ENCODE data around the gene UNC50. TPM values are rescaled to one million over a fixed set of nuclear protein-coding genes. Genes with fewer than 3 reads are reported as not detected.

UNC50 gene
- total RNA-seq, 1 donor from 2014 or later, result 18.3 TPM

- DNase-seq (ENCODE audit: low spot score), result no peak
- no peak for ATAC-seq
Measured at GRCh38 chr2:98607104-98607503, 1.3 kb upstream of the UNC50 start.

- ATAC-seq, result peak; percentile 62
- DNase-seq (ENCODE audit: low spot score), result no peak
Measured at GRCh38 chr2:98607741-98608115, 661 bp upstream of the UNC50 start.

GRCh38 chr2:98608962-98609604, 694 bp downstream of the UNC50 start:
- ATAC-seq (peak; percentile 18), DNase-seq (ENCODE audit: low spot score) (no peak)

- no peak for DNase-seq (ENCODE audit: low spot score)
- ATAC-seq, result no peak
Measured at GRCh38 chr2:98614024-98614739, 5.8 kb downstream of the UNC50 start.

GRCh38 chr2:98615481-98615880, 7.1 kb downstream of the UNC50 start:
- ATAC-seq (no peak), DNase-seq (ENCODE audit: low spot score) (no peak)

- DNase-seq (ENCODE audit: low spot score) (no peak), ATAC-seq (no peak)
Measured at GRCh38 chr2:98617149-98617548, 8.8 kb downstream of the UNC50 start.

- DNase-seq (ENCODE audit: low spot score) (peak; percentile 75), ATAC-seq (peak; percentile 97)
Measured at GRCh38 chr2:98623657-98624056, 15.3 kb downstream of the UNC50 start.

- DNase-seq (ENCODE audit: low spot score) (no peak), ATAC-seq (no peak)
Measured at GRCh38 chr2:98632351-98632750, 24.0 kb downstream of the UNC50 start.

- ATAC-seq, result no peak
Measured at GRCh38 chr2:98634406-98635092, 26.2 kb downstream of the UNC50 start.

GRCh38 chr2:98637401-98638147, 29.2 kb downstream of the UNC50 start:
- ATAC-seq (no peak), DNase-seq (ENCODE audit: low spot score) (no peak)

More at GRCh38 chr2:98634406-98635092, 26.2 kb downstream of the UNC50 start:
- no peak for DNase-seq (ENCODE audit: low spot score)

- no peak for DNase-seq (ENCODE audit: low spot score)
- no peak for ATAC-seq
Measured at GRCh38 chr2:98643496-98644100, 35.2 kb downstream of the UNC50 start.

- no peak for DNase-seq (ENCODE audit: low spot score)
- ATAC-seq, result no peak
Measured at GRCh38 chr2:98647636-98648035, 39.2 kb downstream of the UNC50 start.

GRCh38 chr2:98648451-98648850, 40.1 kb downstream of the UNC50 start:
- ATAC-seq (no peak), DNase-seq (ENCODE audit: low spot score) (no peak)

GRCh38 chr2:98649135-98649991, 41.0 kb downstream of the UNC50 start:
- DNase-seq (ENCODE audit: low spot score) (peak; percentile 81), ATAC-seq (peak; percentile 100)

- ATAC-seq (no peak), DNase-seq (ENCODE audit: low spot score) (no peak)
Measured at GRCh38 chr2:98649992-98650375, 41.6 kb downstream of the UNC50 start.

GRCh38 chr2:98650998-98651397, 42.6 kb downstream of the UNC50 start:
- DNase-seq (ENCODE audit: low spot score) (no peak), ATAC-seq (no peak)

- DNase-seq (ENCODE audit: low spot score), result no peak
- no peak for ATAC-seq
Measured at GRCh38 chr2:98654699-98655495, 46.5 kb downstream of the UNC50 start.

GRCh38 chr2:98656800-98657199, 48.4 kb downstream of the UNC50 start:
- no peak for ATAC-seq
- DNase-seq (ENCODE audit: low spot score), result no peak

- ATAC-seq (no peak), DNase-seq (ENCODE audit: low spot score) (no peak)
Measured at GRCh38 chr2:98658816-98659490, 50.6 kb downstream of the UNC50 start.
